Measurements from ENCODE around the gene PRDM8.

GRCh38 chr4:80184825-80185756 is 12.2 kb upstream of the PRDM8 start:
- TF ChIP-seq, protein P1, sequence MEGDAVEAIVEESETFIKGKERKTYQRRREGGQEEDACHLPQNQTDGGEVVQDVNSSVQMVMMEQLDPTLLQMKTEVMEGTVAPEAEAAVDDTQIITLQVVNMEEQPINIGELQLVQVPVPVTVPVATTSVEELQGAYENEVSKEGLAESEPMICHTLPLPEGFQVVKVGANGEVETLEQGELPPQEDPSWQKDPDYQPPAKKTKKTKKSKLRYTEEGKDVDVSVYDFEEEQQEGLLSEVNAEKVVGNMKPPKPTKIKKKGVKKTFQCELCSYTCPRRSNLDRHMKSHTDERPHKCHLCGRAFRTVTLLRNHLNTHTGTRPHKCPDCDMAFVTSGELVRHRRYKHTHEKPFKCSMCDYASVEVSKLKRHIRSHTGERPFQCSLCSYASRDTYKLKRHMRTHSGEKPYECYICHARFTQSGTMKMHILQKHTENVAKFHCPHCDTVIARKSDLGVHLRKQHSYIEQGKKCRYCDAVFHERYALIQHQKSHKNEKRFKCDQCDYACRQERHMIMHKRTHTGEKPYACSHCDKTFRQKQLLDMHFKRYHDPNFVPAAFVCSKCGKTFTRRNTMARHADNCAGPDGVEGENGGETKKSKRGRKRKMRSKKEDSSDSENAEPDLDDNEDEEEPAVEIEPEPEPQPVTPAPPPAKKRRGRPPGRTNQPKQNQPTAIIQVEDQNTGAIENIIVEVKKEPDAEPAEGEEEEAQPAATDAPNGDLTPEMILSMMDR (IDR thresholded peaks at IDR 0.05): no peak
- TF ChIP-seq POLR2A (IDR thresholded peaks at IDR 0.05): no peak

All from esophagus squamous epithelium (tissue), 4 donors.